ENCODE measurements around the gene FIBCD1. TPM values are rescaled to one million over a fixed set of nuclear protein-coding genes. Genes with fewer than 3 reads are reported as not detected.

The FIBCD1 gene
- total and polyA plus RNA-seq, 9 of the 15 experiments (the other 6 are each of a cell fraction or from before 2014, with no cell fraction given) = 0.53 to 1.2 (median 0.95) TPM; not detected in 4

GRCh38 chr9:130912932-130913598, 26.0 kb downstream of the FIBCD1 start:
- in situ Hi-C loops (cut with MboI) (no loop called here), intact Hi-C loops (cut with micrococcal nuclease) (no loop called here)
- ChIA-PET CTCF (ENCODE audit: low intra/inter-chr PET ratio) (no interaction called here), POLR2A (interaction anchor here (0.5 to 26.8 kb wide), 12 partner anchors 1 to 222 kb away, joined by 3 to 582 read pairs (median 4); partner anchors contain the start of gene QRFP)
- peak; percentile 9 for ATAC-seq
- peak overlapping the region in 1 of 2 experiments; percentile 65; a peak in 2 of 4 replicates for H3K9ac ChIP-seq (ENCODE audit: insufficient read depth in 1 of 2, low read depth in 2 of 2, low read length in 2 of 2)
- H3K4me2 ChIP-seq (ENCODE audit: insufficient read depth, low read length) = peak overlapping the region; percentile 2; the same call in 1 of the 2 replicates
- H3K4me1 ChIP-seq (replicated peaks in 1 of 2; ENCODE audit: control insufficient read depth in 2 of 2, insufficient read depth in 2 of 2, low read length in 2 of 2) = peaks cover 0 to 57% of the 10 kb centered on the region in 2 experiments; a peak in 2 of 5 replicates
- FAIRE-seq = no peak
- H3K4me3 ChIP-seq = no peak overlapping the region
- 2% methylated on average over 38 of the region's 38 CpGs for WGBS (ENCODE audit: insufficient coverage, low coverage, missing lambda C conversion rate)
- peaks cover 68% of the 10 kb centered on the region for H4K20me1 ChIP-seq (replicated peaks; ENCODE audit: control insufficient read depth, insufficient read depth, low read length)
- H2AFZ ChIP-seq (ENCODE audit: low read depth, low read length) = 0 out of 2 replicates have a peak overlapping the region, but pooled peaks have one; percentile 3
- peaks cover 83 to 88% of the 10 kb centered on the region in 2 experiments for H3K27me3 ChIP-seq (ENCODE audit: control insufficient read depth in 2 of 2, insufficient read depth in 2 of 2, low read length in 2 of 2)
- H3K9me3 ChIP-seq (replicated peaks; ENCODE audit: control insufficient read depth, insufficient read depth, low read depth, low read length) = no peaks in the 10 kb centered on the region
- H3K36me3 ChIP-seq (ENCODE audit: control insufficient read depth, insufficient read depth, low read length) = no peaks in the 10 kb centered on the region
- no peak overlapping the region for H3K27ac ChIP-seq (ENCODE audit: extremely low read depth, low read depth, low read length)
- BruUV-seq (replicated peaks) = no TSS peak
- peak in 3 of 4 experiments; percentile 67 to 68 (median 67) for DNase-seq (ENCODE audit: extremely low read depth in 1 of 4, low spot score in 3 of 4)
- peaks cover 16% of the 10 kb centered on the region for H3K9me1 ChIP-seq (ENCODE audit: control insufficient read depth, insufficient read depth, low read length)
- no peaks in the 10 kb centered on the region for H3K79me2 ChIP-seq (ENCODE audit: control insufficient read depth, insufficient read depth, low read length)
- TF ChIP-seq SP1 (CRISPR knock-in tag; IDR thresholded peaks at IDR 0.05) = no peak
- no peak for TF ChIP-seq EZH2 (IDR thresholded peaks at IDR 0.05; ENCODE audit: borderline replicate concordance, low read depth, low read length)
- TF ChIP-seq, protein P1, sequence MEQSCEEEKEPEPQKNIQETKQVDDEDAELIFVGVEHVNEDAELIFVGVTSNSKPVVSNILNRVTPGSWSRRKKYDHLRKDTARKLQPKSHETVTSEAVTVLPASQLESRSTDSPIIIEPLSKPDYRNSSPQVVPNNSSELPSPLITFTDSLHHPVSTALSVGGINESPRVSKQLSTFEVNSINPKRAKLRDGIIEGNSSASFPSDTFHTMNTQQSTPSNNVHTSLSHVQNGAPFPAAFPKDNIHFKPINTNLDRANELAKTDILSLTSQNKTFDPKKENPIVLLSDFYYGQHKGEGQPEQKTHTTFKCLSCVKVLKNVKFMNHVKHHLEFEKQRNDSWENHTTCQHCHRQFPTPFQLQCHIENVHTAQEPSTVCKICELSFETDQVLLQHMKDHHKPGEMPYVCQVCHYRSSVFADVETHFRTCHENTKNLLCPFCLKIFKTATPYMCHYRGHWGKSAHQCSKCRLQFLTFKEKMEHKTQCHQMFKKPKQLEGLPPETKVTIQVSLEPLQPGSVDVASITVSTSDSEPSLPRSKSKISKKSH (CRISPR knock-in tag; IDR thresholded peaks at IDR 0.05) = no peak
- TF ChIP-seq, protein P2, sequence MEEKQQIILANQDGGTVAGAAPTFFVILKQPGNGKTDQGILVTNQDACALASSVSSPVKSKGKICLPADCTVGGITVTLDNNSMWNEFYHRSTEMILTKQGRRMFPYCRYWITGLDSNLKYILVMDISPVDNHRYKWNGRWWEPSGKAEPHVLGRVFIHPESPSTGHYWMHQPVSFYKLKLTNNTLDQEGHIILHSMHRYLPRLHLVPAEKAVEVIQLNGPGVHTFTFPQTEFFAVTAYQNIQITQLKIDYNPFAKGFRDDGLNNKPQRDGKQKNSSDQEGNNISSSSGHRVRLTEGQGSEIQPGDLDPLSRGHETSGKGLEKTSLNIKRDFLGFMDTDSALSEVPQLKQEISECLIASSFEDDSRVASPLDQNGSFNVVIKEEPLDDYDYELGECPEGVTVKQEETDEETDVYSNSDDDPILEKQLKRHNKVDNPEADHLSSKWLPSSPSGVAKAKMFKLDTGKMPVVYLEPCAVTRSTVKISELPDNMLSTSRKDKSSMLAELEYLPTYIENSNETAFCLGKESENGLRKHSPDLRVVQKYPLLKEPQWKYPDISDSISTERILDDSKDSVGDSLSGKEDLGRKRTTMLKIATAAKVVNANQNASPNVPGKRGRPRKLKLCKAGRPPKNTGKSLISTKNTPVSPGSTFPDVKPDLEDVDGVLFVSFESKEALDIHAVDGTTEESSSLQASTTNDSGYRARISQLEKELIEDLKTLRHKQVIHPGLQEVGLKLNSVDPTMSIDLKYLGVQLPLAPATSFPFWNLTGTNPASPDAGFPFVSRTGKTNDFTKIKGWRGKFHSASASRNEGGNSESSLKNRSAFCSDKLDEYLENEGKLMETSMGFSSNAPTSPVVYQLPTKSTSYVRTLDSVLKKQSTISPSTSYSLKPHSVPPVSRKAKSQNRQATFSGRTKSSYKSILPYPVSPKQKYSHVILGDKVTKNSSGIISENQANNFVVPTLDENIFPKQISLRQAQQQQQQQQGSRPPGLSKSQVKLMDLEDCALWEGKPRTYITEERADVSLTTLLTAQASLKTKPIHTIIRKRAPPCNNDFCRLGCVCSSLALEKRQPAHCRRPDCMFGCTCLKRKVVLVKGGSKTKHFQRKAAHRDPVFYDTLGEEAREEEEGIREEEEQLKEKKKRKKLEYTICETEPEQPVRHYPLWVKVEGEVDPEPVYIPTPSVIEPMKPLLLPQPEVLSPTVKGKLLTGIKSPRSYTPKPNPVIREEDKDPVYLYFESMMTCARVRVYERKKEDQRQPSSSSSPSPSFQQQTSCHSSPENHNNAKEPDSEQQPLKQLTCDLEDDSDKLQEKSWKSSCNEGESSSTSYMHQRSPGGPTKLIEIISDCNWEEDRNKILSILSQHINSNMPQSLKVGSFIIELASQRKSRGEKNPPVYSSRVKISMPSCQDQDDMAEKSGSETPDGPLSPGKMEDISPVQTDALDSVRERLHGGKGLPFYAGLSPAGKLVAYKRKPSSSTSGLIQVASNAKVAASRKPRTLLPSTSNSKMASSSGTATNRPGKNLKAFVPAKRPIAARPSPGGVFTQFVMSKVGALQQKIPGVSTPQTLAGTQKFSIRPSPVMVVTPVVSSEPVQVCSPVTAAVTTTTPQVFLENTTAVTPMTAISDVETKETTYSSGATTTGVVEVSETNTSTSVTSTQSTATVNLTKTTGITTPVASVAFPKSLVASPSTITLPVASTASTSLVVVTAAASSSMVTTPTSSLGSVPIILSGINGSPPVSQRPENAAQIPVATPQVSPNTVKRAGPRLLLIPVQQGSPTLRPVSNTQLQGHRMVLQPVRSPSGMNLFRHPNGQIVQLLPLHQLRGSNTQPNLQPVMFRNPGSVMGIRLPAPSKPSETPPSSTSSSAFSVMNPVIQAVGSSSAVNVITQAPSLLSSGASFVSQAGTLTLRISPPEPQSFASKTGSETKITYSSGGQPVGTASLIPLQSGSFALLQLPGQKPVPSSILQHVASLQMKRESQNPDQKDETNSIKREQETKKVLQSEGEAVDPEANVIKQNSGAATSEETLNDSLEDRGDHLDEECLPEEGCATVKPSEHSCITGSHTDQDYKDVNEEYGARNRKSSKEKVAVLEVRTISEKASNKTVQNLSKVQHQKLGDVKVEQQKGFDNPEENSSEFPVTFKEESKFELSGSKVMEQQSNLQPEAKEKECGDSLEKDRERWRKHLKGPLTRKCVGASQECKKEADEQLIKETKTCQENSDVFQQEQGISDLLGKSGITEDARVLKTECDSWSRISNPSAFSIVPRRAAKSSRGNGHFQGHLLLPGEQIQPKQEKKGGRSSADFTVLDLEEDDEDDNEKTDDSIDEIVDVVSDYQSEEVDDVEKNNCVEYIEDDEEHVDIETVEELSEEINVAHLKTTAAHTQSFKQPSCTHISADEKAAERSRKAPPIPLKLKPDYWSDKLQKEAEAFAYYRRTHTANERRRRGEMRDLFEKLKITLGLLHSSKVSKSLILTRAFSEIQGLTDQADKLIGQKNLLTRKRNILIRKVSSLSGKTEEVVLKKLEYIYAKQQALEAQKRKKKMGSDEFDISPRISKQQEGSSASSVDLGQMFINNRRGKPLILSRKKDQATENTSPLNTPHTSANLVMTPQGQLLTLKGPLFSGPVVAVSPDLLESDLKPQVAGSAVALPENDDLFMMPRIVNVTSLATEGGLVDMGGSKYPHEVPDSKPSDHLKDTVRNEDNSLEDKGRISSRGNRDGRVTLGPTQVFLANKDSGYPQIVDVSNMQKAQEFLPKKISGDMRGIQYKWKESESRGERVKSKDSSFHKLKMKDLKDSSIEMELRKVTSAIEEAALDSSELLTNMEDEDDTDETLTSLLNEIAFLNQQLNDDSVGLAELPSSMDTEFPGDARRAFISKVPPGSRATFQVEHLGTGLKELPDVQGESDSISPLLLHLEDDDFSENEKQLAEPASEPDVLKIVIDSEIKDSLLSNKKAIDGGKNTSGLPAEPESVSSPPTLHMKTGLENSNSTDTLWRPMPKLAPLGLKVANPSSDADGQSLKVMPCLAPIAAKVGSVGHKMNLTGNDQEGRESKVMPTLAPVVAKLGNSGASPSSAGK (IDR thresholded peaks at IDR 0.05) = no peak
- TF ChIP-seq PPARD (CRISPR knock-in tag; IDR thresholded peaks at IDR 0.05) = no peak
- TF ChIP-seq ZBTB17 (CRISPR knock-in tag; IDR thresholded peaks at IDR 0.05) = no peak
- TF ChIP-seq PTRF (tag; IDR thresholded peaks at IDR 0.05) = no peak
- TF ChIP-seq SMC3 (conservative IDR thresholded peaks at IDR 0.05; ENCODE audit: insufficient read depth, low read depth, low read length) = 0 out of 2 replicates have a peak, but pooled peaks have one; percentile 7
- TF ChIP-seq ZKSCAN3 (CRISPR knock-in tag; IDR thresholded peaks at IDR 0.05) = no peak

Data from K562 (cell line).